Heart right ventricle (tissue), 16 donors: ENCODE measurements around the gene PCAT7. TPM values are rescaled to one million over a fixed set of nuclear protein-coding genes. Genes with fewer than 3 reads are reported as not detected.

Source experiments
- ATAC-seq, 8 donors: fragments of 200-7000 bp; cut with Tn5 transposase; one replicate each; pipeline ENCODE4 v1.9.1; 2020; ENCODE audit warnings: mild to moderate bottlenecking in 8 of 8, moderate library complexity in 8 of 8, moderate number of reproducible peaks in 1 of 8
- DNase-seq, 2 donors: peaks; one replicate each; pipeline ENCODE4 v3.0.0-alpha.2; 2020
- H3K27ac ChIP-seq, 10 donors: fragments of 200-600 bp; sonication (generic) in 2 of 10; one replicate each; pipeline versions ENCODE4 v1.5.0 to v1.8.0; 2020 to 2022; ENCODE audit warnings: mild to moderate bottlenecking in 3 of 10
- H3K27me3 ChIP-seq, 7 donors: fragments of 200-600 bp; one replicate each; pipeline ENCODE4 v1.8.0; 2021 to 2022; ENCODE audit warnings: mild to moderate bottlenecking in 2 of 7
- H3K36me3 ChIP-seq, 9 donors: fragments of 200-600 bp; sonication (generic) in 1 of 9; one replicate each; pipeline versions ENCODE4 v1.5.0 to v1.8.0; 2020 to 2022; ENCODE audit warnings: mild to moderate bottlenecking in 2 of 9
- H3K4me1 ChIP-seq, 9 donors: fragments of 200-600 bp; sonication (generic) in 1 of 9; one replicate each; pipeline versions ENCODE4 v1.5.0 to v1.8.0; 2020 to 2022; ENCODE audit warnings: mild to moderate bottlenecking in 4 of 9
- H3K4me3 ChIP-seq, 10 donors: fragments of 200-600 bp; sonication (generic) in 2 of 10; one replicate each; pipeline versions ENCODE4 v1.5.0 to v1.8.0; 2020 to 2022; ENCODE audit warnings: mild to moderate bottlenecking in 7 of 10, moderate library complexity in 2 of 10
- H3K9me3 ChIP-seq, 11 donors: fragments of 200-600 bp in 10 of 11; sonication (generic) in 2 of 11; one replicate each; pipeline versions ENCODE4 v1.5.0 to v1.8.0; 2013 to 2022; ENCODE audit warnings: mild to moderate bottlenecking in 2 of 11, control low read depth in 1 of 11, moderate library complexity in 1 of 11
- CTCF ChIP-seq, 9 donors: fragments of 200-600 bp; sonication (generic) in 2 of 9; IDR thresholded peaks; one replicate each; pipeline versions ENCODE4 v1.5.0 to v1.8.0; 2021 to 2022; ENCODE audit warnings: antibody characterized with exemption in 9 of 9, mild to moderate bottlenecking in 5 of 9, moderate library complexity in 1 of 9
- WGBS, 2 donors: extraction: QIAGEN DNeasy Blood & Tissue Kit; methylation state at CpG; one replicate each; pipeline ENCODE4 v1.1.7; 2013; ENCODE audit warnings: inconsistent platforms in 1 of 2; 5-methylcytosine and 5-hydroxymethylcytosine counted together
- intact Hi-C, 10 donors: fragments of 100-400 bp; cut with DNase I; formaldehyde crosslinking; loops; one replicate each; pipeline versions ENCODE4 v1.11.1 to v1.14.2; 2022
- polyA plus RNA-seq, 2 donors: library from polyadenylated mRNA; stranded (reverse); fragments of 200-250 nt; gene quantifications; one replicate each; pipeline ENCODE4 v1.2.3, GENCODE V29; 2013
- total RNA-seq, 10 donors: library from RNA; stranded (reverse); fragmentation: NEBNext Ultra II Directional in 3 of 10; extraction: Animal tissue kit (Norgen Biotek cat#: 25700) in 3 of 10; gene quantifications; one replicate each; pipeline versions ENCODE4 v1.2.1 to v1.2.4, GENCODE V29; 2021 to 2023
- donor health status: Arrhythmogenic right ventricular cardiomyopathy.
- donor health status: ischemic (EF 13 %, LVEDD 7.1; RV severe dilation, severe dysfunction).
- donor health status: healthy with polysubstance abuse.
- donor health status: DM: no; HTN: yes; CAD: no.
- donor health status: DM: no; HTN: no; CAD: no.
- donor health status: ischemic (EF 25% LVEDD 6.9; RV normal size, moderate dysfunction).
- donor health status: ischemic (EF 25% LVEDD 5.7; RV mildly dilated, moderate dysfunction).
- donor health status: healthy.
- donor health status: DM: yes; HTN: yes; CAD: no.
- donor health status: Ischemic cardiomyopathy.
- donor health status: ischemic (EF 35%, LVEDD 5.7; RV mildly dilated, moderate dysfunction).
- donor health status: nonischemic (EF 11% LVEDD 7.7; RV severe dilation, severe dysfunction).
- donor health status: DM: yes; HTN: yes; CAD: no.
- donor health status: PGD.
- donor health status: ischemic (EF 29% LVEDD 5.4; RV normal size, mild dysfunction).
- donor health status: nonischemic (EF 23%, LVEDD 6.1; RV moderate dilation, normal function).

Gene PCAT7
- total and polyA plus RNA-seq, 12 donors = 0.13 TPM; not detected in 10

DNA sequence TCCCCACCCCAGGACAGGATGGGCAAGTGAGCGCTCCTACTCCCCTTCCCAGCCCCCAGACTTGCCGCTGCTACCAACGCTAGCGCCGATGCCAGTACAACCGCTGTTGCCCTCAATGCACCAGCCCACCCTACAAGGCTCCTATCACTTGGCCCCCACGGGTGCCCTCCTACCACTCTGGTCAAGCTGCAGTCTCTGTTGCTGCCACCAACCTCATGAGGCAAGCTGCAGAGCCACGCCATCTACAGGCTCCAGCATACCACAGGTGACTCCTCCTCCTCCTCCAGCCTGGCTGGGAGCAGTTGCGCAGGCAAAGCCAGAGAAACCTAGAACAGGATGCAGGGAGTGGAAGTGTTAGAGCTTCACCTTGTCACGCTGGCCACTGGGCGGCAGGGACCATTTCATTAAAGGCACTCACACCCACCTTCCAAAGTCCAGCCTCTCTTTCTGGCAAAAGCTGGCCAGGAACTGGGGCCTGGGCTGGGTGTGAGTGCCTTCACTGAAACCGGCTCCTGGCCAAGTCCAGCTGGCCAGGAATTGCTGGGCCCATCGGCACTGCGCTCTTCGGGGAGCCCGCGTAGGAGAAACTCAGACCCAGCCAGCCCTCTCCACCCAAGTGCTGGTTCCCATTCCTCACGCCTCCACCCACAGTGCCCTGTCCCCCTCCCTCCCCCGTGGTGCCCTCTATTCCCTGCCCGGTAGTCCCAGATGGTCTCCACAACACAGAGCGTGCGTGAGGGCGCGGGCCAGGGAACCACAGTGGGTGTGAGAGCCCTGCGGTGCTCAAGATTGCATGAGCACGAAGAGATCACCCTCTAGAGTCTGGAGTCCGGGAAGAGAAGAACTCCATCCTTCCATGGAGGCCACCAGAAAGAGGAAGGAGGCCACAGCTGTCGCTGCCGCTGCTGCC is 1.6 kb upstream of the PCAT7 start:
- peaks cover 0 to 7% (median 4%) of the 10 kb centered on the region in 7 donors for H3K27me3 ChIP-seq
- peak in 1 of 8 donors; percentile 33 for ATAC-seq
- H3K9me3 ChIP-seq = no peaks in the 10 kb centered on the region
- TF ChIP-seq CTCF (IDR thresholded peaks at IDR 0.05) = no peak
- H3K27ac ChIP-seq = no peak overlapping the region
- no peaks in the 10 kb centered on the region for H3K4me1 ChIP-seq
- intact Hi-C loops = no loop called here
- H3K4me3 ChIP-seq = no peak overlapping the region
- 91% methylated on average over 29 of the region's 29 CpGs for WGBS, 2 donors
- DNase-seq = no peak
- no peaks in the 10 kb centered on the region for H3K36me3 ChIP-seq

GRCh38 chr9:94554078-94554438 is 825 bp upstream of the PCAT7 start:
- TF ChIP-seq CTCF (IDR thresholded peaks at IDR 0.05) = no peak
- Histone ChIP-seq H3K4me3 (no peak overlapping the region), H3K27ac (no peak overlapping the region), H3K9me3 (no peaks in the 10 kb centered on the region), H3K4me1 (no peaks in the 10 kb centered on the region), H3K36me3 (no peaks in the 10 kb centered on the region), H3K27me3 (peaks cover 0 to 7% (median 0%) of the 10 kb centered on the region in 7 donors)
- peak in 1 of 8 donors; percentile 17 for ATAC-seq
- WGBS, 2 donors = 88 to 89% methylated on average over 16 of the region's 16 CpGs
- intact Hi-C loops = no loop called here
- no peak for DNase-seq

- Histone ChIP-seq H3K9me3 (no peaks in the 10 kb centered on the region), H3K4me1 (no peaks in the 10 kb centered on the region), H3K27me3 (peaks cover 0 to 4% (median 0%) of the 10 kb centered on the region in 7 donors), H3K4me3 (no peak overlapping the region), H3K27ac (no peak overlapping the region), H3K36me3 (no peaks in the 10 kb centered on the region)
- no peak for ATAC-seq
- no peak for TF ChIP-seq CTCF (IDR thresholded peaks at IDR 0.05)
- DNase-seq = no peak
- 86 to 89% methylated on average over 4 of the region's 4 CpGs for WGBS, 2 donors
- intact Hi-C loops = no loop called here
Observed at GRCh38 chr9:94557376-94557775, 2.5 kb downstream of the PCAT7 start.

DNA sequence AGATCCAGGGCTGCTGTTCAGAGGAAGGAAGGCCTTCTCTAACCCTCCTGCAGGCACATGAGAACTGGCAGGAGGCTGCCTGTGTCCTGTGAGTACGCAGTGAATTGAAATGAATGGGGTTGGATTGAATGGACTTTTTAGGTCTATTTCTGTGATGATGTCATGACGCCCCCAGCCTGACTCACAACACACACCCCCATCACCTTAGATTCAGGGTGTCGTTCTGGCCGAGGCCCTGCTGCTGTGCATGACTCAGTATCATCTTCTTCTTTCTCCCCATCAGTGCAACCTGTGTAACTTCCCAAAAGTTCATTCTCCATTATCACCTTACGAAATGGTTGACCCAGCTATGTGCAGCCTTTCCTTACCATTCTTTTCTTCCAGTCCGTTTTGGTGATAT is 5.4 kb downstream of the PCAT7 start:
- 92 to 94% methylated on average over 6 of the region's 6 CpGs for WGBS, 2 donors
- intact Hi-C loops = no loop called here
- ATAC-seq = no peak
- Histone ChIP-seq H3K27me3 (peaks cover 0 to 8% (median 0%) of the 10 kb centered on the region in 7 donors), H3K36me3 (no peaks in the 10 kb centered on the region), H3K9me3 (no peaks in the 10 kb centered on the region), H3K27ac (no peak overlapping the region), H3K4me1 (no peaks in the 10 kb centered on the region), H3K4me3 (no peak overlapping the region)
- no peak for DNase-seq
- no peak for TF ChIP-seq CTCF (IDR thresholded peaks at IDR 0.05)
